H9 (cell line): ENCODE data around the gene BTG4. TPM values are rescaled to one million over a fixed set of nuclear protein-coding genes. Genes with fewer than 3 reads are reported as not detected.

Experiments used
- DNase-seq: peaks from one replicate; pipeline ENCODE4 v3.0.0-alpha.2; 2017
- H2AFZ ChIP-seq: one replicate; pipeline ENCODE4 v1.6.1; 2013; ENCODE audit warnings: mild to moderate bottlenecking, low read length, control low read depth, moderate library complexity
- H2AK5ac ChIP-seq: 2 replicates; pipeline ENCODE4 v1.6.1; 2013; ENCODE audit warnings: low read length, control low read depth, mixed read lengths; ENCODE audit not compliant: insufficient read length
- H2BK120ac ChIP-seq: one replicate; pipeline ENCODE4 v1.6.1; 2013; ENCODE audit warnings: low read depth, mild to moderate bottlenecking, low read length, control low read depth, inconsistent platforms; ENCODE audit not compliant: poor library complexity, severe bottlenecking
- H2BK12ac ChIP-seq: 2 replicates; pipeline ENCODE4 v1.6.1; 2013; ENCODE audit warnings: low read length, control low read depth, mixed read lengths, low read depth; ENCODE audit not compliant: insufficient read length
- H2BK15ac ChIP-seq: 2 replicates; pipeline ENCODE4 v1.6.1; 2013; ENCODE audit warnings: low read depth, low read length, control low read depth
- H2BK20ac ChIP-seq: one replicate; pipeline ENCODE4 v1.6.1; 2013; ENCODE audit warnings: low read depth, mild to moderate bottlenecking, low read length, control low read depth, inconsistent platforms; ENCODE audit not compliant: poor library complexity, severe bottlenecking
- H2BK5ac ChIP-seq: 2 replicates; pipeline ENCODE4 v1.6.1; 2013; ENCODE audit warnings: low read length, control low read depth, mixed read lengths; ENCODE audit not compliant: insufficient read length
- H3K14ac ChIP-seq: 2 replicates; pipeline ENCODE4 v1.6.1; 2013; ENCODE audit warnings: low read length, control low read depth; ENCODE audit not compliant: insufficient read depth
- H3K18ac ChIP-seq: 2 replicates; pipeline ENCODE4 v1.6.1; 2013; ENCODE audit warnings: low read depth, mild to moderate bottlenecking, mixed read lengths, low read length, control low read depth; ENCODE audit not compliant: insufficient read length
- H3K23ac ChIP-seq: 2 replicates; pipeline ENCODE4 v1.6.1; 2013; ENCODE audit warnings: low read length, control low read depth, mixed read lengths, low read depth; ENCODE audit not compliant: insufficient read length
- H3K23me2 ChIP-seq: 2 replicates; pipeline ENCODE4 v1.6.1; 2013; ENCODE audit warnings: low read depth, mild to moderate bottlenecking, mixed read lengths, low read length, control low read depth; ENCODE audit not compliant: insufficient read length, poor library complexity, severe bottlenecking
- H3K27ac ChIP-seq: 2 replicates; pipeline ENCODE4 v1.5.1; 2013; ENCODE audit warnings: low read length, control low read depth, mixed read lengths, low read depth; ENCODE audit not compliant: insufficient read length
- H3K27me3 ChIP-seq: 2 replicates; pipeline ENCODE4 v1.6.1; 2013; ENCODE audit warnings: low read length, control low read depth, inconsistent platforms; ENCODE audit not compliant: insufficient read depth
- H3K4ac ChIP-seq: 2 replicates; pipeline ENCODE4 v1.6.1; 2013; ENCODE audit warnings: low read depth, mild to moderate bottlenecking, control low read depth, inconsistent platforms, low read length, moderate library complexity
- H3K4me1 ChIP-seq: 2 replicates; pipeline ENCODE4 v1.6.1; 2013; ENCODE audit warnings: low read length, control low read depth, inconsistent platforms; ENCODE audit not compliant: insufficient read depth
- H3K4me2 ChIP-seq: 2 replicates; pipeline ENCODE4 v1.6.1; 2013; ENCODE audit warnings: low read length, control low read depth, mixed read lengths; ENCODE audit not compliant: insufficient read length, insufficient read depth
- H3K56ac ChIP-seq: 2 replicates; pipeline ENCODE4 v1.6.1; 2013; ENCODE audit warnings: low read depth, mild to moderate bottlenecking, mixed read lengths, low read length, control low read depth; ENCODE audit not compliant: insufficient read length
- H3K79me1 ChIP-seq: 2 replicates; pipeline ENCODE4 v1.6.1; 2013; ENCODE audit warnings: low read depth, mild to moderate bottlenecking, moderate library complexity, low read length, control low read depth, inconsistent platforms; ENCODE audit not compliant: insufficient read depth, poor library complexity, severe bottlenecking
- H3K79me2 ChIP-seq: 2 replicates; pipeline ENCODE4 v1.6.1; 2013; ENCODE audit warnings: low read length, control low read depth, inconsistent platforms; ENCODE audit not compliant: insufficient read depth
- H3K9ac ChIP-seq: 2 replicates; pipeline ENCODE4 v1.6.1; 2013; ENCODE audit warnings: low read length, control low read depth, mixed read lengths; ENCODE audit not compliant: insufficient read length; ENCODE audit errors: extremely low read depth
- H3K9me3 ChIP-seq: one replicate; pipeline ENCODE4 v1.6.1; 2013; ENCODE audit warnings: low read depth, low read length, inconsistent platforms; ENCODE audit not compliant: control insufficient read depth
- H3T11ph ChIP-seq: one replicate; pipeline ENCODE4 v1.6.1; 2013; ENCODE audit warnings: mild to moderate bottlenecking, low read length, control low read depth, inconsistent platforms
- H4K20me1 ChIP-seq: one replicate; pipeline ENCODE4 v1.6.1; 2013; ENCODE audit not compliant: control insufficient read depth, insufficient read length, insufficient read depth
- H4K5ac ChIP-seq: 2 replicates; pipeline ENCODE4 v1.6.1; 2013; ENCODE audit warnings: low read depth, mild to moderate bottlenecking, mixed read lengths, low read length, control low read depth; ENCODE audit not compliant: insufficient read length
- H4K8ac ChIP-seq: replicated peaks from 2 replicates; pipeline ENCODE4 v1.6.1; 2013; ENCODE audit warnings: low read length, control low read depth, mixed read lengths, low read depth; ENCODE audit not compliant: insufficient read length
- H4K91ac ChIP-seq: 2 replicates; pipeline ENCODE4 v1.6.1; 2013; ENCODE audit warnings: low read depth, mild to moderate bottlenecking, moderate library complexity, mixed read lengths, low read length, control low read depth; ENCODE audit not compliant: insufficient read length
- H3K27ac Mint-ChIP-seq, 3 experiments: 2 replicates in 2 of 3; 3 replicates in 1 of 3; pipeline ENCODE4 v1.8.0; 2020 to 2021; ENCODE audit warnings: mixed read lengths in 3 of 3, mild to moderate bottlenecking in 1 of 3, moderate library complexity in 1 of 3
- H3K27me3 Mint-ChIP-seq: 2 replicates; pipeline ENCODE4 v1.8.0; 2021; ENCODE audit warnings: low read depth, mild to moderate bottlenecking, moderate library complexity, mixed read lengths
- H3K36me3 Mint-ChIP-seq, 3 experiments: 2 replicates in 2 of 3; 3 replicates in 1 of 3; pipeline ENCODE4 v1.8.0; 2020 to 2021; ENCODE audit warnings: low read depth in 3 of 3, mixed read lengths in 3 of 3; ENCODE audit not compliant: insufficient read depth in 1 of 3
- H3K4me1 Mint-ChIP-seq, 2 experiments: 2 replicates each; pipeline ENCODE4 v1.8.0; 2020; ENCODE audit warnings: mixed read lengths in 2 of 2
- H3K4me3 Mint-ChIP-seq, 2 experiments: 2 replicates in 1 of 2; 3 replicates in 1 of 2; pipeline ENCODE4 v1.8.0; 2020 to 2021; ENCODE audit warnings: mild to moderate bottlenecking in 2 of 2, mixed read lengths in 2 of 2, moderate library complexity in 1 of 2
- H3K9me3 Mint-ChIP-seq, 2 experiments: 2 replicates in 1 of 2; 3 replicates in 1 of 2; pipeline ENCODE4 v1.8.0; 2020; ENCODE audit warnings: mild to moderate bottlenecking in 2 of 2, mixed read lengths in 2 of 2, moderate library complexity in 1 of 2
- WGBS: extraction: QIAGEN DNeasy Blood & Tissue Kit; methylation state at CpG from one replicate; pipeline ENCODE4 v1.1.7; 2013; ENCODE audit warnings: missing lambda C conversion rate, low lambda C conversion rate, mixed read lengths; ENCODE audit not compliant: insufficient read length; ENCODE audit errors: extremely low coverage; 5-methylcytosine and 5-hydroxymethylcytosine counted together
- total RNA-seq: library from RNA; stranded (reverse); gene quantifications from 2 replicates; pipeline ENCODE4 v1.2.1, GENCODE V29; 2021
- TF ChIP-seq, protein P1 (sequence below): fragments of 200-600 bp; sonication (generic); conservative IDR thresholded peaks from 3 replicates; pipeline ENCODE4 v1.8.0; 2021; ENCODE audit warnings: antibody characterized with exemption, mild to moderate bottlenecking

BTG4 gene
- total RNA-seq, 1 experiment from 2014 or later: not detected

DNA sequence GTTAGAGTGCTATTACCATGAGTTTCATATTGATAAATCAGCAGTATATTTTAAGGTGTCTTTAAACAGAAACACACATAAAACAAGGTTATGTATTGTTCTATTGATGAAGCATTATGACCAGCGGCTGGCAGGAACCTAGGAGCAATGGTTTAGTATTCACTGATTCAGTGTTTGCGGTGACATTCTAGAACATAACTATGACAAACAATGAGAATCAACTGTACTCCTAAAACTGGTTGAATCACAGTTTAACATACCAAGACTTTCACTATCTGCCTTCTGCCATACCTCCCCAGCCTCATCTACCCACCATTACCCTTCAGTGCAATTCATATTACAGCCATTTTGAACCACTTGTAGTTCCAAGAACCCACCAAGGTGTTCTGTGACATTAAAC lies 11.2 kb upstream of the BTG4 start:
- no peak overlapping the region for H3K18ac ChIP-seq
- H2AK5ac ChIP-seq: no peak overlapping the region
- H3K4me2 ChIP-seq: no peak overlapping the region
- no peak overlapping the region for H4K91ac ChIP-seq
- H4K5ac ChIP-seq: no peak overlapping the region
- TF ChIP-seq, protein P1, sequence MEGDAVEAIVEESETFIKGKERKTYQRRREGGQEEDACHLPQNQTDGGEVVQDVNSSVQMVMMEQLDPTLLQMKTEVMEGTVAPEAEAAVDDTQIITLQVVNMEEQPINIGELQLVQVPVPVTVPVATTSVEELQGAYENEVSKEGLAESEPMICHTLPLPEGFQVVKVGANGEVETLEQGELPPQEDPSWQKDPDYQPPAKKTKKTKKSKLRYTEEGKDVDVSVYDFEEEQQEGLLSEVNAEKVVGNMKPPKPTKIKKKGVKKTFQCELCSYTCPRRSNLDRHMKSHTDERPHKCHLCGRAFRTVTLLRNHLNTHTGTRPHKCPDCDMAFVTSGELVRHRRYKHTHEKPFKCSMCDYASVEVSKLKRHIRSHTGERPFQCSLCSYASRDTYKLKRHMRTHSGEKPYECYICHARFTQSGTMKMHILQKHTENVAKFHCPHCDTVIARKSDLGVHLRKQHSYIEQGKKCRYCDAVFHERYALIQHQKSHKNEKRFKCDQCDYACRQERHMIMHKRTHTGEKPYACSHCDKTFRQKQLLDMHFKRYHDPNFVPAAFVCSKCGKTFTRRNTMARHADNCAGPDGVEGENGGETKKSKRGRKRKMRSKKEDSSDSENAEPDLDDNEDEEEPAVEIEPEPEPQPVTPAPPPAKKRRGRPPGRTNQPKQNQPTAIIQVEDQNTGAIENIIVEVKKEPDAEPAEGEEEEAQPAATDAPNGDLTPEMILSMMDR: no peak
- no peaks in the 10 kb centered on the region for H3K9me3 ChIP-seq
- no peak overlapping the region for H3K27ac ChIP-seq
- H3K9me3 Mint-ChIP-seq: no peaks in the 10 kb centered on the region
- H4K8ac ChIP-seq: no peak overlapping the region
- no peak overlapping the region for H3K27ac Mint-ChIP-seq
- H3K4me1 ChIP-seq: no peaks in the 10 kb centered on the region
- H2BK5ac ChIP-seq: no peak overlapping the region
- no peaks in the 10 kb centered on the region for H3K36me3 Mint-ChIP-seq
- no peak overlapping the region for H2BK120ac ChIP-seq
- H2AFZ ChIP-seq: no peak overlapping the region
- no peaks in the 10 kb centered on the region for H3K23me2 ChIP-seq
- no peak overlapping the region for H2BK12ac ChIP-seq
- H2BK15ac ChIP-seq: no peak overlapping the region
- H3K79me2 ChIP-seq: no peaks in the 10 kb centered on the region
- no peak overlapping the region for H3K4me3 Mint-ChIP-seq
- no peak overlapping the region for H3T11ph ChIP-seq
- H2BK20ac ChIP-seq: no peak overlapping the region
- no peak overlapping the region for H3K56ac ChIP-seq
- no peak overlapping the region for H3K14ac ChIP-seq
- no peak for DNase-seq
- no peaks in the 10 kb centered on the region for H3K79me1 ChIP-seq
- no peaks in the 10 kb centered on the region; a peak in 1 of 4 replicates for H3K4me1 Mint-ChIP-seq
- H3K9ac ChIP-seq: no peak overlapping the region
- no peak overlapping the region for H3K23ac ChIP-seq
- H3K4ac ChIP-seq: no peak overlapping the region
- H3K27me3 Mint-ChIP-seq: no peaks in the 10 kb centered on the region
- no peaks in the 10 kb centered on the region for H4K20me1 ChIP-seq
- no CpG with 5 or more reads among the region's 2 CpGs for WGBS
- no peaks in the 10 kb centered on the region for H3K27me3 ChIP-seq
